GM21381 (cell line): ENCODE measurements around the gene CPSF3.
"Not testable (repeated sequence)": the region's sequence is repeated elsewhere in the genome, so short reads cannot be mapped to it uniquely, and the experiment has no call there.

Experiments used
- ATAC-seq: cut with Tn5 transposase; IDR thresholded peaks from one replicate; pipeline ENCODE4 v1.9.1; 2021; ENCODE audit warnings: mild to moderate bottlenecking, moderate library complexity; ENCODE audit not compliant: unreplicated experiment

Gene CPSF3

DNA sequence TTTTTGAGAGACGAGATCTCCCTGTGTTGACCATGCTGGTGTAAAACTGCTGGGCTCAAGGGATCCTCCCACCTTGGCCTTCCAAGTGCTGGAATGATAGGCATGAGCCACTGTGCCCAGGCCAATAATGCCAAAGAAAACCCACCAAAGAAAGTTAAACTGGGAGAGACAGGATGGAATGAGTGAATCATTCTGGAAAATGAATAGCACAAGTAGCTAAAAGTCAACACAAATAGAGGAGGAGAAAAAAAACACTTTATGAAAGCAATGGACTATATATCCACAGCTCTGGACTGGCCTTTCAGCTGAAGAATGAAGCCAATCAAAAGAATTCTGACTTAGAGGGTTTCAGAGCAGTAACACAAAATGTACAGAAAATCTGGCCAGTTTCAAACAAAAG lies 74.8 kb downstream of the CPSF3 start:
- no peak for ATAC-seq

DNA sequence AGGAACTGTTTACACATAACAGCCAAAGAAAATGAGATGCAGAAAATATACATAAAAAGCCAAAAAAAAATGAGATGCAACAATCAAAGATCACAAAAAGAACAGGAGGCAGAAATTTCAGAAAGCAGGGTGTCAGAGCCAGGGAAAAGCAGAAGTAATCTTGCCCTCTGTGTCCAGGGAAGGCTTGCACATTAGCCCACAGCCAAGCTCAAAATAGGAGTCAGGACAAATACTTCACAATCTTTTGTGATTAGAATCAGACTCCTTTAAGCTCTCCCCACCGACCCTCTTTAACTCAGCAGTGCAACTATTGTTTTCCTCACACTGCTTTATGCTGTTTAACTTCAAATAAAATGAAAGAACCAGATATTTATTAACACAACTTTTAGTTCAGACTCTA lies 85.5 kb downstream of the CPSF3 start:
- ATAC-seq, result no peak

DNA sequence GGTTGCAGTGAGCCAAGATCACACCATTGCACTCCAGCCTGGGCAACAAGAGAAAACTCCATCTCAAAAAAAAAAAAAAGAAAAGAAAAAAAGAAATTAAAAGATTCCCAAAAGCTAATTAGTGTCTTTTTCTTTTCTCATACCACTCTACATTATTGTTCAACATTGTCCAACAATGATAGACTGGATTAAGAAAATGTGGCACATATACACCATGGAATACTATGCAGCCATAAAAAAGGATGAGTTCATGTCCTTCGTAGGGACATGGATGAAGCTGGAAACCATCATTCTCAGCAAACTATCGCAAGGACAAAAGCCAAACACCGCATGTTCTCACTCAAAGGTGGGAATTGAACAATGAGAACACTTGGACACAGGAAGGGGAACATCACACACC lies 90.5 kb downstream of the CPSF3 start:
- ATAC-seq, result not testable (repeated sequence)

DNA sequence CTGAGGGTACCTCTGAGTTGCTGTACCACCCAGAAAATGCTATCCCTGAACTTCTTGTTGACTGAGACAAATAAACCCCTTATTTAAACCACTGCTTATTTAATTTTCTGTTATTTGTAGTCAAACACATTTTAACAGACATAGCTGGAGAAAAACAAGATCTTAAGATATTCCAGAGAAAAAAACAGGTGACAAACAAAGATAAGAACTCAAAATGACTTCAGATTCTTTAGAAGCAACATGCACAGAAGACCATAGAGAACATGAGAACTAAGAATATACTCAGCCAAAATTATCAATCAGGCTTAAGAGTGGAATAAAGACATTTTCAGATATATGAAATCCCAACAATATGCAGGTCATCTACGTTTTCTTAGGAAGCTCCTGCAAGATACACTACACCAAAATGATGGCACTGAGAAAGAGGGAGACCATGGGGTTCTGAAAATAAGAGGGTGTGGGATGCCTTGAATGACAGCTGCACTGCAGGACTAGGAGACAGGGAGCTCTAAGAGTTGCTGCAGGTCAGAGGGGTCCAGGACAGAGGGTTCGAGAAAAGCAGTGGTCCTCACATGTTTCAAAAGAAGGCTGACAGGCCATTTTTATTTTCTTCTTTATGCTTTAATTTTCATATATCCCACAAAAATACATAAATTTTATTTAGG lies 93.8 kb downstream of the CPSF3 start:
- no peak for ATAC-seq

DNA sequence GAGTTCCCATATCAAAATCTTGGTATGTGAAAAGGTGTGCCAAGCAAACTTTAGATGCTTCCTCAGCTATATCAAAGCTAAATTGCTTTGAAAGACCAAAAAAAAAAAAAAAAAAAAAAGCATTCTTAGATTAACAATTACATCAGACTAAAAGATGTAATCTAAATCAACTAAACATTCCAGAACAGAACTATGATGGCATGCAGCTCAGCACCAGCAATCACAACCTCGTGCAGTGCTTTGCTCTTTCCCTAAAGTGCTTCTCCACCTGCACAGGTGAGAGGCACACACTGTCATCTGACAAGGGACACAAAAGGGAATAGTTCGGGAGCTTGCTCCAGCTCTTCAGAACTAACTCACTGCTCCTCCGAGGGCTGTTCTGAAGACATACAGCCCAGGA lies 94.7 kb downstream of the CPSF3 start:
- no peak for ATAC-seq

GRCh38 chr2:9518780-9519179 lies 95.3 kb downstream of the CPSF3 start:
- no peak for ATAC-seq

DNA sequence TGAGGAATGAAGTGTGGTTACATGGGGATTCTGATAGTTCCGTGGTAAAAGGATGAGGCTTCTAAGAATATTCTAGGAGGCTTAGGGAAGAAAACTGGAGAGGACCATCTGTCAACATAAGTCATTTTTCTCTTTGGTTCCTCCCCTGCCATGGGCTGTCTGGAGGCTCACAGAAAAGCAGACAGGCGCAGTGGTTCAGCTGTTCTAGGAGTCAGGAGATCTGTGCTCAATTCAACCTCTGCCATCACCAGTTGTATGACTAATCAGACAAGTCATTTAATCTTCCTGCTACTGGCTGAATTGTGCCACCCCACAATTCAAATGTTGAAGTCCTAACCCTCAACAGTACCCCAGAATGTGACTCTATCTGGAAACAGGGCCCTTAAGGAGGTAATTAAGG lies 95.8 kb downstream of the CPSF3 start:
- no peak for ATAC-seq
